NCI-H446 treated with DMSO at 0.1 percent for 48 hours (cell line): ENCODE data around the gene RBFOX2.

ENCODE experiments used
- DNase-seq: peaks from one replicate; lab custom pipeline; 2025; lab: John Stamatoyannopoulos, UW

The RBFOX2 gene

DNA sequence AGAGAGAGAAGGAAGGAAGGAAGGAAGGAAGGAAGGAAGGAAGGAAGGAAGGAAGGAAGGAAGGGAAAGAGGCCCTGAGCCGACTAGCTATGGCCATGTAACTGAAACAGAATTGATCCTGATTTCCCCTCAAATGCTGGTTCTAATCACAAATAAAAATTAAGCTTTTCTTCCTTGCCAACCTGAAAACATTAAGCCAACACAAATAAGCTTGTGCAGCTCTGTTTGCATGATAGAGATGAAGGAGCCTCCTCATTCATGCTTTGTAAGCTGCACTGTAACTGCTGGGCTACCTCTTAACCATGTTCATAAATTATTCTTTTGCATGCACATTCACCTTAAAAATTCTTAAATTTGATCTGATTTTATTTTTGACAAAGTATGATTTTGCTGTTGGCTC lies 338.6 kb downstream of the RBFOX2 start:
- no peak for DNase-seq

DNA sequence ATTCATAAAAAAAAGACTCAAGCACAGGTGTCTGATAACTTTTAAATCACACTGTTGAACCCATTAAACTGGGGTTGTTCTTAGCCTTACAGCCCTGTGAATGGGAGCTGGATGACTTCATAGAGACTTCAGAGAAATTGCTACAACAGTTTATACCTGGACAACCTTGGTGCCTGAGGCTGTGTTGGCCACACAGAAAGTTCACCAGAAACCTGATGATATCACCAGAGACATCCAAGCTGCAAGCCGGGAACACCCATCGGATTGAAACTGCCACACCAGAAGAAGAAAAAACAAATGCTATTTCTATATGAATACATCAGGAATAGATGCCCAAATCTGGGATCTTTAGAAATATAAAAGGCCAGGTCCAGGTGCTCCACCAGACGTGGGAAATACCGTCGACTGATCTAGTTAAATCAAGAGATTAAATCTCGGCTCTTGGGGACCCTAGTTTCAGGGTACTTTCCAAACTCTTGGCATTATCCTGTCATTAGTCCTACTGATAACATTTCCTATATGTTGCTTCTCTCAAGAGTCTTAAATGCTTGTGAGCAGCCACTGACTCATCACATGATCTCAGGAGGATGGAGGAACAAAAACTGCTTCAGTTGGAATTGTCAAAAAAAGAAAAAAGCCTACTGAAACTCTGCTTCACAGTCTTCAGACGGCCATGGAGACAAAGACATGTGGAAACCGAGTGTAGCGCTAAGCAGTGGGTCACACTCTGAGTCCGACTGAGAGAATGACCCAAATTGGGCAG lies 339.5 kb downstream of the RBFOX2 start:
- no peak for DNase-seq
